GM19035 (cell line): ENCODE measurements around the gene RASEF.
"Not testable (repeated sequence)": the region's sequence is repeated elsewhere in the genome, so short reads cannot be mapped to it uniquely, and the experiment has no call there.

ENCODE experiments used
- ATAC-seq: cut with Tn5 transposase; IDR thresholded peaks from one replicate; pipeline ENCODE4 v1.9.1; 2021; ENCODE audit not compliant: unreplicated experiment

The RASEF gene

GRCh38 chr9:83062651-83063527 is at the start of gene RASEF:
RASEF (minus strand) TSS chr9:83063142; CDS start chr9:83062867, 275 bp downstream.
- ATAC-seq = no peak

GRCh38 chr9:83111169-83111568 is 48.2 kb upstream of the RASEF start:
- no peak for ATAC-seq

GRCh38 chr9:83109296-83109695 is 46.4 kb upstream of the RASEF start:
- no peak for ATAC-seq

- ATAC-seq = no peak
Observed at GRCh38 chr9:83108208-83108607, 45.3 kb upstream of the RASEF start.

GRCh38 chr9:83106772-83107171 is 43.8 kb upstream of the RASEF start:
- ATAC-seq = no peak

GRCh38 chr9:83106263-83106662 is 43.3 kb upstream of the RASEF start:
- no peak for ATAC-seq

GRCh38 chr9:83097633-83098032 is 34.7 kb upstream of the RASEF start:
- ATAC-seq = no peak

GRCh38 chr9:83093311-83093710 is 30.4 kb upstream of the RASEF start:
- not testable (repeated sequence) for ATAC-seq

- no peak for ATAC-seq
Observed at GRCh38 chr9:83081846-83082245, 18.9 kb upstream of the RASEF start.

GRCh38 chr9:83081010-83081409 is 18.1 kb upstream of the RASEF start:
- no peak for ATAC-seq

GRCh38 chr9:83075932-83076331 is 13.0 kb upstream of the RASEF start:
- not testable (repeated sequence) for ATAC-seq

- ATAC-seq = not testable (repeated sequence)
Observed at GRCh38 chr9:83072498-83072897, 9.6 kb upstream of the RASEF start.

GRCh38 chr9:83071626-83072025 is 8.7 kb upstream of the RASEF start:
- ATAC-seq = no peak

- no peak for ATAC-seq
Observed at GRCh38 chr9:83070261-83070660, 7.3 kb upstream of the RASEF start.

- ATAC-seq = no peak
Observed at GRCh38 chr9:83069651-83070050, 6.7 kb upstream of the RASEF start.

GRCh38 chr9:83068414-83068813 is 5.5 kb upstream of the RASEF start:
- no peak for ATAC-seq

- no peak for ATAC-seq
Observed at GRCh38 chr9:83067579-83067978, 4.6 kb upstream of the RASEF start.

- ATAC-seq = no peak
Observed at GRCh38 chr9:83066771-83067170, 3.8 kb upstream of the RASEF start.

GRCh38 chr9:83065233-83065632 is 2.3 kb upstream of the RASEF start:
- no peak for ATAC-seq

GRCh38 chr9:83061990-83062650 is 822 bp downstream of the RASEF start:
- ATAC-seq = no peak

- ATAC-seq = no peak
Observed at GRCh38 chr9:83061036-83061435, 1.9 kb downstream of the RASEF start.

GRCh38 chr9:83060556-83060955 is 2.4 kb downstream of the RASEF start:
- no peak for ATAC-seq
